WTC11 (cell line): ENCODE results near the gene C20orf204. TPM values are rescaled to one million over a fixed set of nuclear protein-coding genes. Genes with fewer than 3 reads are reported as not detected.

Experiments
- ATAC-seq: fragments of 200-7000 bp; cut with Tn5 transposase; 2 replicates; pipeline ENCODE4 v1.10.0; 2021; ENCODE audit warnings: mild to moderate bottlenecking, moderate library complexity
- CTCF ChIA-PET: fragments of 300-600 bp; sonication (Branson Sonifier 250); formaldehyde crosslinking; loops from one replicate; lab custom pipeline; 2021; ENCODE audit warnings: antibody characterized with exemption; lab: Charles Lee
- POLR2A ChIA-PET: fragments of 350-600 bp; sonication (Branson Sonifier 250); formaldehyde crosslinking; loops from one replicate; lab custom pipeline; 2021; ENCODE audit warnings: antibody characterized with exemption; lab: Charles Lee
- DNase-seq: peaks from one replicate; pipeline ENCODE4 v3.0.0; 2021; ENCODE audit warnings: low spot score
- H3K27ac Mint-ChIP-seq: 2 replicates; pipeline ENCODE4 v1.8.0; 2021; ENCODE audit warnings: mixed read lengths
- H3K27me3 Mint-ChIP-seq: 2 replicates; pipeline ENCODE4 v1.8.0; 2021; ENCODE audit warnings: low read depth, mild to moderate bottlenecking, moderate library complexity, mixed read lengths
- H3K36me3 Mint-ChIP-seq: 2 replicates; pipeline ENCODE4 v1.8.0; 2021; ENCODE audit warnings: mixed read lengths
- H3K4me1 Mint-ChIP-seq: 2 replicates; pipeline ENCODE4 v1.8.0; 2022; ENCODE audit warnings: mixed read lengths
- H3K4me3 Mint-ChIP-seq: 2 replicates; pipeline ENCODE4 v1.8.0; 2021; ENCODE audit warnings: mild to moderate bottlenecking, moderate library complexity, mixed read lengths
- H3K9me3 Mint-ChIP-seq: 2 replicates; pipeline ENCODE4 v1.8.0; 2021; ENCODE audit warnings: mixed read lengths
- AFF4 ChIP-seq: sonication (generic); formaldehyde crosslinking; IDR thresholded peaks from 2 replicates; pipeline ENCODE4 v1.8.1; 2023; ENCODE audit warnings: mild to moderate bottlenecking, missing genetic modification reagents, borderline replicate concordance
- E2F1 ChIP-seq: sonication (generic); formaldehyde crosslinking; IDR thresholded peaks from 2 replicates; pipeline ENCODE4 v1.8.0; 2022; ENCODE audit warnings: mild to moderate bottlenecking, missing genetic modification reagents
- EMX1 ChIP-seq: fragments of 250-450 bp; sonication (Bioruptor Pico); IDR thresholded peaks from 2 replicates; pipeline ENCODE4 v1.8.0; 2021; ENCODE audit warnings: mild to moderate bottlenecking
- ETV6 ChIP-seq: sonication (generic); formaldehyde crosslinking; IDR thresholded peaks from 2 replicates; pipeline ENCODE4 v1.8.1; 2022; ENCODE audit warnings: mild to moderate bottlenecking, missing genetic modification reagents
- GABPB1 ChIP-seq: sonication (generic); formaldehyde crosslinking; IDR thresholded peaks from 2 replicates; pipeline ENCODE4 v1.8.1; 2023; ENCODE audit warnings: mild to moderate bottlenecking, missing genetic modification reagents
- JAZF1 ChIP-seq: fragments of 250-450 bp; sonication (Bioruptor Pico); IDR thresholded peaks from 2 replicates; pipeline ENCODE4 v1.9.0; 2021; ENCODE audit warnings: moderate library complexity, mild to moderate bottlenecking, inconsistent platforms
- TP53 ChIP-seq: sonication (generic); formaldehyde crosslinking; IDR thresholded peaks from 2 replicates; pipeline ENCODE4 v1.8.1; 2023; ENCODE audit warnings: mild to moderate bottlenecking, missing genetic modification reagents
- USF1 ChIP-seq: sonication (generic); formaldehyde crosslinking; IDR thresholded peaks from 2 replicates; pipeline ENCODE4 v1.8.0; 2022; ENCODE audit warnings: mild to moderate bottlenecking, missing genetic modification reagents
- ZBTB21 ChIP-seq: sonication (generic); formaldehyde crosslinking; IDR thresholded peaks from 2 replicates; pipeline ENCODE4 v1.8.1; 2023; ENCODE audit warnings: mild to moderate bottlenecking, missing genetic modification reagents, borderline replicate concordance
- ZBTB43 ChIP-seq: sonication (generic); formaldehyde crosslinking; IDR thresholded peaks from 2 replicates; pipeline ENCODE4 v1.8.1; 2023; ENCODE audit warnings: mild to moderate bottlenecking, missing genetic modification reagents
- ZNF317 ChIP-seq: sonication (generic); formaldehyde crosslinking; IDR thresholded peaks from 2 replicates; pipeline ENCODE4 v1.8.1; 2023; ENCODE audit warnings: low read depth, mild to moderate bottlenecking, moderate library complexity, missing genetic modification reagents, borderline replicate concordance
- ZNF416 ChIP-seq: fragments of 250-450 bp; sonication (Bioruptor Pico); IDR thresholded peaks from 2 replicates; pipeline ENCODE4 v1.9.0; 2021; ENCODE audit warnings: mild to moderate bottlenecking, inconsistent platforms
- ZNF423 ChIP-seq: fragments of 250-450 bp; sonication (Bioruptor Pico); IDR thresholded peaks from 2 replicates; pipeline ENCODE4 v2.1.2; 2022; ENCODE audit warnings: mild to moderate bottlenecking, moderate library complexity
- ZNF671 ChIP-seq: fragments of 250-450 bp; sonication (Bioruptor Pico); IDR thresholded peaks from 2 replicates; pipeline ENCODE4 v1.8.0; 2021; ENCODE audit warnings: mild to moderate bottlenecking
- total RNA-seq: library from RNA; stranded (reverse); gene quantifications from 3 replicates; pipeline ENCODE4 v1.2.3, GENCODE V29; 2021

C20orf204 gene
- total RNA-seq, 1 experiment from 2014 or later: 2.1 TPM

GRCh38 chr20:64052326-64052722 is 16.3 kb downstream of the C20orf204 start:
- DNase-seq (no peak), ATAC-seq (no peak)
- no peaks in the 10 kb centered on the region for H3K36me3 Mint-ChIP-seq
- peaks cover 16% of the 10 kb centered on the region for H3K4me1 Mint-ChIP-seq
- H3K9me3 Mint-ChIP-seq: no peaks in the 10 kb centered on the region
- no peak overlapping the region for H3K4me3 Mint-ChIP-seq
- ChIA-PET POLR2A (no interaction called here), CTCF (interaction anchor here (1.9 to 3.4 kb wide), 4 partner anchors 12 to 72 kb away, joined by 6 to 53 read pairs (median 18); partner anchors contain the start of genes LKAAEAR1, PRPF6 and SAMD10)
- no peak overlapping the region for H3K27ac Mint-ChIP-seq
- peaks cover 37% of the 10 kb centered on the region for H3K27me3 Mint-ChIP-seq
- no peak for TF ChIP-seq AFF4 (CRISPR knock-in tag)
- no peak for TF ChIP-seq ZBTB43
- TF ChIP-seq ZBTB21: no peak
- TF ChIP-seq USF1: no peak
- TF ChIP-seq JAZF1: no peak
- no peak for TF ChIP-seq ZNF317 (CRISPR knock-in tag)
- TF ChIP-seq ZNF423 (CRISPR knock-in tag): no peak
- TF ChIP-seq ETV6 (CRISPR knock-in tag): no peak
- TF ChIP-seq ZNF671: no peak
- TF ChIP-seq TP53: no peak
- TF ChIP-seq, all 79 proteins: peak for 0

GRCh38 chr20:64052987-64053840 is 17.2 kb downstream of the C20orf204 start:
- no peak for DNase-seq
- Mint-ChIP-seq H3K4me1 (peaks cover 22% of the 10 kb centered on the region), H3K9me3 (no peaks in the 10 kb centered on the region), H3K27me3 (peaks cover 29% of the 10 kb centered on the region), H3K27ac (no peak overlapping the region), H3K36me3 (no peaks in the 10 kb centered on the region), H3K4me3 (no peak overlapping the region)
- ChIA-PET CTCF (interaction anchor here (0.9 to 3.4 kb wide), 11 partner anchors 8 to 112 kb away, joined by 3 to 53 read pairs (median 11); partner anchors contain the start of genes LKAAEAR1, PRPF6, SAMD10 and TCEA2), POLR2A (interaction anchor here (0.6 to 1.4 kb wide), 3 partner anchors 10 to 428 kb away, joined by 3 to 10 read pairs (median 3); no protein-coding TSS in a partner anchor)
- peak; percentile 71 for TF ChIP-seq GABPB1
- no peak for TF ChIP-seq EMX1 (CRISPR knock-in tag)
- ATAC-seq: no peak

GRCh38 chr20:64053841-64054661 is 18.1 kb downstream of the C20orf204 start:
- TF ChIP-seq ZNF416 (CRISPR knock-in tag) (no peak), E2F1 (no peak), GABPB1 (peak; percentile 88), ZBTB21 (no peak)
- DNase-seq: peak; percentile 56
- Mint-ChIP-seq H3K27ac (peak overlapping the region; percentile 74; the same call in 1 of the 2 replicates), H3K4me3 (no peak overlapping the region), H3K9me3 (no peaks in the 10 kb centered on the region), H3K27me3 (peaks cover 24% of the 10 kb centered on the region), H3K36me3 (no peaks in the 10 kb centered on the region), H3K4me1 (peaks cover 22% of the 10 kb centered on the region)
- peak; percentile 20 for ATAC-seq
- ChIA-PET CTCF (interaction anchor here (0.6 to 3.4 kb wide), 13 partner anchors 8 to 168 kb away, joined by 3 to 53 read pairs (median 7); partner anchors contain the start of genes LKAAEAR1, OPRL1, PRPF6 and SAMD10), POLR2A (interaction anchor here (0.6 to 1.4 kb wide), 3 partner anchors 25 to 91 kb away, joined by 3 read pairs; no protein-coding TSS in a partner anchor)
